HepG2 (cell line): Measurements from ENCODE around the gene CTDNEP1. TPM values are rescaled to one million over a fixed set of nuclear protein-coding genes. Genes with fewer than 3 reads are reported as not detected.

Source experiments
- CCDC6 ChIP-seq: sonication (generic); formaldehyde crosslinking; IDR thresholded peaks from 2 replicates; pipeline ENCODE4 v1.8.1; 2022; ENCODE audit warnings: mild to moderate bottlenecking, missing genetic modification reagents, moderate library complexity
- CHD2 ChIP-seq: IDR thresholded peaks from 2 replicates; pipeline ENCODE4 v1.6.1; 2011; ENCODE audit warnings: low read depth, low read length, improper control_type of control experiment
- FOXJ3 ChIP-seq: sonication (generic); formaldehyde crosslinking; IDR thresholded peaks from 2 replicates; pipeline ENCODE4 v1.4.0; 2020; ENCODE audit warnings: missing genetic modification reagents, mild to moderate bottlenecking, borderline replicate concordance
- HNRNPUL1 ChIP-seq: fragments of 200-400 bp; formaldehyde crosslinking; IDR thresholded peaks from 2 replicates; pipeline ENCODE4 v1.6.1; 2017; ENCODE audit warnings: low read depth, mild to moderate bottlenecking, low read length, moderate library complexity
- KLF9 ChIP-seq: IDR thresholded peaks from 2 replicates; pipeline ENCODE4 v1.6.1; 2016; ENCODE audit warnings: low read depth
- MTF1 ChIP-seq: sonication (generic); formaldehyde crosslinking; IDR thresholded peaks from 2 replicates; pipeline ENCODE4 v1.5.0; 2020; ENCODE audit warnings: missing genetic modification reagents
- NR2F6 ChIP-seq, 2 experiments: IDR thresholded peaks; 2 replicates each; pipeline ENCODE4 v1.6.1; 2016; ENCODE audit warnings: antibody characterized with exemption in 1 of 2, mild to moderate bottlenecking in 1 of 2
- SALL1 ChIP-seq: sonication (generic); formaldehyde crosslinking; IDR thresholded peaks from 2 replicates; pipeline ENCODE4 v1.8.0; 2022; ENCODE audit warnings: mild to moderate bottlenecking, missing genetic modification reagents
- SMYD3 ChIP-seq: sonication (generic); formaldehyde crosslinking; IDR thresholded peaks from 2 replicates; pipeline ENCODE4 v1.8.1; 2023; ENCODE audit warnings: mild to moderate bottlenecking, missing genetic modification reagents
- ZFP91 ChIP-seq: sonication (generic); formaldehyde crosslinking; IDR thresholded peaks from 2 replicates; pipeline ENCODE4 v1.9.0; 2022; ENCODE audit warnings: missing genetic modification reagents, mild to moderate bottlenecking, borderline replicate concordance
- ZNF253 ChIP-seq: sonication (generic); formaldehyde crosslinking; IDR thresholded peaks from 2 replicates; pipeline ENCODE4 v1.8.0; 2022; ENCODE audit warnings: mild to moderate bottlenecking, missing genetic modification reagents, borderline replicate concordance
- ZNF275 ChIP-seq: sonication (generic); formaldehyde crosslinking; IDR thresholded peaks from 2 replicates; pipeline ENCODE4 v1.8.0; 2022; ENCODE audit warnings: missing genetic modification reagents, mild to moderate bottlenecking, inconsistent platforms, borderline replicate concordance
- ZNF710 ChIP-seq: sonication (generic); formaldehyde crosslinking; IDR thresholded peaks from 2 replicates; pipeline ENCODE4 v1.5.0; 2020; ENCODE audit warnings: mild to moderate bottlenecking, missing genetic modification reagents, borderline replicate concordance
- polyA plus RNA-seq, 8 experiments: library from polyadenylated mRNA; depleted of rRNA in 3 of 8; stranded (reverse) in 7 of 8; unstranded in 1 of 8; fragments of >200 nt; fragmentation: Illumina TruSeq in 4 of 8; extraction: Trizol in 4 of 8; gene quantifications; 2 replicates each; pipeline versions ENCODE4 v1.2.1 to v1.2.3, GENCODE V29; 2011 to 2016; ENCODE audit warnings: low read depth in 4 of 8, missing spikeins in 1 of 8, mixed read lengths in 1 of 8; ENCODE audit not compliant: insufficient read depth in 1 of 8
- total RNA-seq, 5 experiments: library from RNA; depleted of rRNA; stranded (reverse); fragments of >200 nt; fragmentation: Illumina TruSeq; extraction: Trizol; gene quantifications; 2 replicates each; pipeline ENCODE4 v1.2.3, GENCODE V29; 2016; ENCODE audit warnings: low read depth in 1 of 5
- TF ChIP-seq, protein P1 (sequence below): sonication (generic); formaldehyde crosslinking; conservative IDR thresholded peaks from 2 replicates; pipeline ENCODE4 v1.8.0; 2022; ENCODE audit warnings: mild to moderate bottlenecking, moderate library complexity, missing genetic modification reagents
- TF ChIP-seq, protein P2 (sequence below): sonication (generic); formaldehyde crosslinking; conservative IDR thresholded peaks from 2 replicates; pipeline ENCODE4 v1.5.0; 2020; ENCODE audit warnings: missing genetic modification reagents
- TF ChIP-seq, protein P3 (sequence below): IDR thresholded peaks from 2 replicates; pipeline ENCODE4 v1.6.1; 2016; ENCODE audit warnings: missing compliant biosample characterization, missing genetic modification reagents, borderline replicate concordance
- TF ChIP-seq, protein P4 (sequence below): sonication (generic); formaldehyde crosslinking; IDR thresholded peaks from 2 replicates; pipeline ENCODE4 v1.5.0; 2020; ENCODE audit warnings: mild to moderate bottlenecking, missing genetic modification reagents, moderate library complexity

CTDNEP1 gene
- total and polyA plus RNA-seq, 2 of the 13 experiments (the other 11 are each of a cell fraction or from before 2014, with no cell fraction given), result 19.8 to 118 TPM

GRCh38 chr17:7296189-7296861, 44.8 kb upstream of the CTDNEP1 start (continued):
- TF ChIP-seq, protein P1, sequence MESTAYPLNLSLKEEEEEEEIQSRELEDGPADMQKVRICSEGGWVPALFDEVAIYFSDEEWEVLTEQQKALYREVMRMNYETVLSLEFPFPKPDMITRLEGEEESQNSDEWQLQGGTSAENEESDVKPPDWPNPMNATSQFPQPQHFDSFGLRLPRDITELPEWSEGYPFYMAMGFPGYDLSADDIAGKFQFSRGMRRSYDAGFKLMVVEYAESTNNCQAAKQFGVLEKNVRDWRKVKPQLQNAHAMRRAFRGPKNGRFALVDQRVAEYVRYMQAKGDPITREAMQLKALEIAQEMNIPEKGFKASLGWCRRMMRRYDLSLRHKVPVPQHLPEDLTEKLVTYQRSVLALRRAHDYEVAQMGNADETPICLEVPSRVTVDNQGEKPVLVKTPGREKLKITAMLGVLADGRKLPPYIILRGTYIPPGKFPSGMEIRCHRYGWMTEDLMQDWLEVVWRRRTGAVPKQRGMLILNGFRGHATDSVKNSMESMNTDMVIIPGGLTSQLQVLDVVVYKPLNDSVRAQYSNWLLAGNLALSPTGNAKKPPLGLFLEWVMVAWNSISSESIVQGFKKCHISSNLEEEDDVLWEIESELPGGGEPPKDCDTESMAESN (CRISPR knock-in tag), result peak; percentile 48; the same call in 1 of the 2 replicates
- TF ChIP-seq FOXJ3 (no peak), NR2F6 (IDR thresholded peaks at IDR 0.05) (no peak), NR2F6 (CRISPR knock-in tag; IDR thresholded peaks at IDR 0.05) (no peak), CCDC6 (CRISPR knock-in tag) (peak; percentile 76), ZNF275 (no peak), ZNF253 (CRISPR knock-in tag) (no peak), CHD2 (no peak), ZFP91 (CRISPR knock-in tag) (peak; percentile 63; the same call in 1 of the 2 replicates), HNRNPUL1 (no peak), KLF9 (no peak), SALL1 (CRISPR knock-in tag) (peak; percentile 68), SMYD3 (no peak), MTF1 (no peak), ZNF710 (peak; percentile 24; the same call in 1 of the 2 replicates)
- TF ChIP-seq, protein P2, sequence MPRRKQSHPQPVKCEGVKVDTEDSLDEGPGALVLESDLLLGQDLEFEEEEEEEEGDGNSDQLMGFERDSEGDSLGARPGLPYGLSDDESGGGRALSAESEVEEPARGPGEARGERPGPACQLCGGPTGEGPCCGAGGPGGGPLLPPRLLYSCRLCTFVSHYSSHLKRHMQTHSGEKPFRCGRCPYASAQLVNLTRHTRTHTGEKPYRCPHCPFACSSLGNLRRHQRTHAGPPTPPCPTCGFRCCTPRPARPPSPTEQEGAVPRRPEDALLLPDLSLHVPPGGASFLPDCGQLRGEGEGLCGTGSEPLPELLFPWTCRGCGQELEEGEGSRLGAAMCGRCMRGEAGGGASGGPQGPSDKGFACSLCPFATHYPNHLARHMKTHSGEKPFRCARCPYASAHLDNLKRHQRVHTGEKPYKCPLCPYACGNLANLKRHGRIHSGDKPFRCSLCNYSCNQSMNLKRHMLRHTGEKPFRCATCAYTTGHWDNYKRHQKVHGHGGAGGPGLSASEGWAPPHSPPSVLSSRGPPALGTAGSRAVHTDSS (CRISPR knock-in tag), result no peak
- TF ChIP-seq, protein P3, sequence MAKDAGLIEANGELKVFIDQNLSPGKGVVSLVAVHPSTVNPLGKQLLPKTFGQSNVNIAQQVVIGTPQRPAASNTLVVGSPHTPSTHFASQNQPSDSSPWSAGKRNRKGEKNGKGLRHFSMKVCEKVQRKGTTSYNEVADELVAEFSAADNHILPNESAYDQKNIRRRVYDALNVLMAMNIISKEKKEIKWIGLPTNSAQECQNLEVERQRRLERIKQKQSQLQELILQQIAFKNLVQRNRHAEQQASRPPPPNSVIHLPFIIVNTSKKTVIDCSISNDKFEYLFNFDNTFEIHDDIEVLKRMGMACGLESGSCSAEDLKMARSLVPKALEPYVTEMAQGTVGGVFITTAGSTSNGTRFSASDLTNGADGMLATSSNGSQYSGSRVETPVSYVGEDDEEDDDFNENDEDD (CRISPR knock-in tag), result peak; percentile 75; the same call in 1 of the 2 replicates
- TF ChIP-seq, protein P4, sequence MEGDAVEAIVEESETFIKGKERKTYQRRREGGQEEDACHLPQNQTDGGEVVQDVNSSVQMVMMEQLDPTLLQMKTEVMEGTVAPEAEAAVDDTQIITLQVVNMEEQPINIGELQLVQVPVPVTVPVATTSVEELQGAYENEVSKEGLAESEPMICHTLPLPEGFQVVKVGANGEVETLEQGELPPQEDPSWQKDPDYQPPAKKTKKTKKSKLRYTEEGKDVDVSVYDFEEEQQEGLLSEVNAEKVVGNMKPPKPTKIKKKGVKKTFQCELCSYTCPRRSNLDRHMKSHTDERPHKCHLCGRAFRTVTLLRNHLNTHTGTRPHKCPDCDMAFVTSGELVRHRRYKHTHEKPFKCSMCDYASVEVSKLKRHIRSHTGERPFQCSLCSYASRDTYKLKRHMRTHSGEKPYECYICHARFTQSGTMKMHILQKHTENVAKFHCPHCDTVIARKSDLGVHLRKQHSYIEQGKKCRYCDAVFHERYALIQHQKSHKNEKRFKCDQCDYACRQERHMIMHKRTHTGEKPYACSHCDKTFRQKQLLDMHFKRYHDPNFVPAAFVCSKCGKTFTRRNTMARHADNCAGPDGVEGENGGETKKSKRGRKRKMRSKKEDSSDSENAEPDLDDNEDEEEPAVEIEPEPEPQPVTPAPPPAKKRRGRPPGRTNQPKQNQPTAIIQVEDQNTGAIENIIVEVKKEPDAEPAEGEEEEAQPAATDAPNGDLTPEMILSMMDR (CRISPR knock-in tag), result peak; percentile 93
